HG03442 (cell line): ENCODE results near the gene FICD.
A peak's percentile ranks its signal among the peaks of the same experiment; 100 is the strongest.
"Not testable (repeated sequence)": the region's sequence is repeated elsewhere in the genome, so short reads cannot be mapped to it uniquely, and the experiment has no call there.

Experiments
- ATAC-seq: cut with Tn5 transposase; IDR thresholded peaks from one replicate; pipeline ENCODE4 v1.9.1; 2021; ENCODE audit warnings: mild to moderate bottlenecking, moderate library complexity; ENCODE audit not compliant: unreplicated experiment

Gene FICD

GRCh38 chr12:108531929-108532848, 17.1 kb downstream of the FICD start:
- no peak for ATAC-seq

GRCh38 chr12:108538146-108538545, 23.1 kb downstream of the FICD start:
- no peak for ATAC-seq

DNA sequence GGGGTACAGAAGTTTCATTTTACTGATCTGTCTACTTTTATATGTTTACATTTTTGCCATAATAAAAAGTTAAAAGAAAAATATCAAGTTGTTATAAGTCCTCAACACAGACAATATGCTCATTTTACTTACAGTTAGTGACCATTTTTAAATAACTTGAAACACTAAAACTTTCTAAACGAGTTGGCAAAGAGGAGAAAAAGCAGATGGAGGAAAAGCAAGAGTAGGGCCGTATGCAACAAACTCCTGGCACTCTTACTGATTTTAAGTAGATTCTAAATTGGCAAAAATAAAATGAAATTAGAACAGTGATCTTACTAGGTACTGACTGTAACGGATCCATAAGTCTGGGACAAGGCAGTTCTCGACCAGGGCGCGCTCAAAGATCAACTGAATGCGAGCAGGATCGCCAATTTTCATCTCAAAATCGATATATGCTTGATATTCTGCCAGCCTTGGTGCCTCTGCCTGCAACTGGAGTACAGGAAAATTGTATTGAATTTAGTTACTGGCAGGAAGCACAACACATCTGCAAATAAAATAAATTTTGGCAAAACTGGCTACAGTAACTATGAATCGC, 23.6 kb downstream of the FICD start:
- no peak for ATAC-seq

GRCh38 chr12:108542320-108542719, 27.2 kb downstream of the FICD start:
- no peak for ATAC-seq

GRCh38 chr12:108543652-108544051, 28.6 kb downstream of the FICD start:
- no peak for ATAC-seq

DNA sequence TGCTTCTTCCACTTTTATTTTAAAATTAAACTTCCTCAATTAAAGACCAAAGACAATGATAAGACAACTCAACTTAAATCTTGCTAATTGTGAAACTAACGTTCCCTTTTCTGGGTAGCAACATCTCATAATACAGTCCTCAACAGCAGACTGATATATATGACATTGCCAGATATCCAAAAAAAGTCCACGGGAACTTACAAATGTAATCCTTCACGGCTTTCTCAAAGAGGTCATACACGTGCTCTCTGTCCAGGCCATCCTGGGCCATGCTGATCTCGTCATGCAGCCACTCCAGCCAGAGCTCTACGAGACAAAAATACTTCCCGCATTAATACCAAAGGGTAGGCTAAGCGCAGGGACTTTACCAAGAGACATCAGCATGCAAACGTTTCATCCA, 32.6 kb downstream of the FICD start:
- no peak for ATAC-seq

- no peak for ATAC-seq
Measured at GRCh38 chr12:108548954-108549521, 34.0 kb downstream of the FICD start.

GRCh38 chr12:108551535-108551934, 36.5 kb downstream of the FICD start:
- no peak for ATAC-seq

GRCh38 chr12:108553799-108554198, 38.7 kb downstream of the FICD start:
- ATAC-seq, result no peak

DNA sequence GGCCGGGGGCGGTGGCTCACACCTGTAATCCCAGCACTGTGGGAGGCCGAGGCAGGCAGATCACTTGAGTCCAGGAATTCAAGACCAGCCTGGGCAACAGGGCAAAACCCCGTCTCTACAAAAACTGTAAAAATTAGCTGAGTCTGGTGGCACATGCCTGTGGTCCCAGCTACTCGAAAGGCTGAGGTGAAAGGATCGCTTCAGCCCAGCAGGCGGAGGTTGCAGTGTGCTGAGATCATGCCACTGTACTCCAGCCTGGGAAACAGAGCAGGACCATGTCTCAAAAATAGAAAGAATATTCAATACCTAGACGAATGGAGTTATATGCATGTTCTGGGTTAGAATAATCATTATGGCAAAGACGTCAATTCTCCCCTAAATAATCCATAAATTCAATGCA, 40.3 kb downstream of the FICD start:
- ATAC-seq, result not testable (repeated sequence)

DNA sequence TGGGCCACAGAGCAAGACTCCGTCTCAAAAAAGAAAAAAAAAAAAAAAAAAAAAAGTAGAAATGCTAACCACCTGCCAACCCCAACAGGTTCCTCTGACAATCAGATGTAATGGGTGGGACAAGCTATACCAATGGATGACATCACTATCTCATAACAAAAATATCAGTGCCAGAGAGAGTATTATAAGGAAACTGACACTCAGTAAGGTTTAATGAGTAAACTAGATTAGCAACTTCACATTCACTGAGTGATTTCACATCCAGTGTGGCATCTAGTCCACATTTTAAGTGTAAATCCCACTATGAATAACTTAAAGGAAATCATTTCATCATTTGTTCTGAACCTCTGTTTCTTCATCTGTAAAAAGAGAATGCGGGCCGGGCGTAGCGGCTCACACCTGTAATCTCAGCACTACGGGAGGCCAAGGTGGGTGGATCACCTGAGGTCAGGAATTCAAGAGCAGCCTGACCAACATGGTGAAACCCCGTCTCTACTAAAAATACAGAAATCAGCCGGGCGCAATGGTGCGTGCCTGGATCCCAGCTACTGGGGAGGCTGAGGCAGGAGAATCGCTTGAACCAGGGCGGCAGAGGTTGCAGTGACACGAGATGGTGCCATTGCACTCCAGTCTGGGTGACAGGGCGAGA, 44.1 kb downstream of the FICD start:
- no peak for ATAC-seq

DNA sequence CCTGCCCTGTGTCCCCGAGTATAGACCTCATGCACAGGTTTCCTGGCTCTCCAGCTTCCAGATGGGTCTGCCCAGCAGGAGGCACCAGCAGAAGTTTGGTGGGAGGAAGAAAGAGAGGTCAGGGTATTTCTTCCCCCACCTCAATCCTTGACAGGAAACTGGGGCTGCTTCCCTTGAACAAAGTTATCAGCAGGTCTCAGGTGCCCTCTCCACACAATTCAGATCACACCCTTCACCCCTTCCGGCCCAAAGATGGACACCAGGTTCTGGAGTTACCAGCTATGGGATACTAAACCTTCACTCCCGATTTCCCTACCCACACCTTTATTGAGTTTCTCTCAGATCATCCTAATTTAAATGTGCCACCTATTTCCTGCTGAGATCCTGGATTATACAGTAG, 44.7 kb downstream of the FICD start:
- no peak for ATAC-seq

DNA sequence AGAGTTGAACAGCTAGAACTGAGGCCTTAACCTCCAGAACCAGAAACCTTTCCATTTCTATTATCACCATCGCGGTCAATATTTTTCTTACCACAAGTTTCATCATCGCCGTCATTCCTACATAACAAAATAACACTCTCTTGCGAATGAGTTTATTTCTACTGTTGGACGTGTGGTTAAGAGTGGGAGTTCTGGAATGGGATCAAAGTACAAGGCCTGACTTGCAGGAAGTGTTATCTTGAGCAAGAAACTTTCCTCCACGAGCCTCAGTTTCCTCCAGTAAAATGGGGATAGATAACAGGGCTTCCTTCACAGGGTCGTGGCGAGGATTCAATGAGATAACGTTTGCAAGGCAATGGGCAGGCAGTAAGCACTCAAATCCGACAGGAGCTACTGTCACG, 45.2 kb downstream of the FICD start:
- no peak for ATAC-seq

DNA sequence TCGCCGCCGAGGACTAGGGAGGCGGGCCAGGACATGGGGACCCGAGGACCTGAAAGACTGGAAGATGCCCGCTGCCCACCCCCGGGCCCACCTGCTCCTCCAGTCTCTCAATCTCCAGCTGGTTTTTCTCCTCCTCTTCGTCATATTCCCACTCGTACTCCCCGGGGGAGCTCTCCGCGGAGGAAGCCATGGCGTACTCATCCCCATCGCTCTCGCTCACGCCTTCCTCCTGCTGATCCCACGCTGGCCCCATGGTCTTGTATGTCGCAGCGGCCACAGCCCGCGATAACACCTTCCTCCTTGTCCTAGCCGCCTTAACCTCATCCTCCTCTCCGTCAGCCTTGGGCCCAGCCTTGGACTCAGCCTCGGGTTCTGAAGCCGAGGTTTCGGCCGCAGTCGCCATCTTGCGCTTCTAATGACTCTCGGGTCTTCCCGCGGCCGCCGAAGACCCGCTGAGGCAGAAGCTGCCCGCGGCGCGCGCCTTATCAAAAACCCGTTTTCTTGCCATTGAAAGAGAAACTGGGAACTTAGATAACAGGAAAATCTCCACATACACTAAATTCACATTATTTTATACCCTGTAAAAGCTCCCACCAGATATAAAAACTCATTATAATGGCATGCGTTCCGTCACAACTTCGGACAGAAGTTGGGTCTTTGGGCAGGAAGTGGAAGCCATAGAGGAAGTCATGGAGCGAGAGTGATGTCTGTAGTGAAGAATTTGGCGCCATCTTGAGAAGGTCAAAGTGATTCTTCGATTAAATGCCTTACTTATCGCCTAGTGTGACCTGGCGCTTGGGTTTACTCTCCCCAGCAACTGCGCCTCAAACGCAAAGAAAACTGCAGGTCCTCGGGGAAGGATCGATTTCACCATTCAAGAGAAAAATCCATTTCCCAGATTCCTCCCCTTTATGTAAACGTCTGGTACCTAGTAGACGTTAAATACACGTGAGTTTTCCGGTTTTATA, 46.0 kb downstream of the FICD start, which contains the start of gene SART3:
Gene SART3 (minus strand): TSS at position 422 of the 968 bp plus-strand sequence. CDS start 19 bp downstream, at position 403.
- ATAC-seq, result peak; percentile 31

DNA sequence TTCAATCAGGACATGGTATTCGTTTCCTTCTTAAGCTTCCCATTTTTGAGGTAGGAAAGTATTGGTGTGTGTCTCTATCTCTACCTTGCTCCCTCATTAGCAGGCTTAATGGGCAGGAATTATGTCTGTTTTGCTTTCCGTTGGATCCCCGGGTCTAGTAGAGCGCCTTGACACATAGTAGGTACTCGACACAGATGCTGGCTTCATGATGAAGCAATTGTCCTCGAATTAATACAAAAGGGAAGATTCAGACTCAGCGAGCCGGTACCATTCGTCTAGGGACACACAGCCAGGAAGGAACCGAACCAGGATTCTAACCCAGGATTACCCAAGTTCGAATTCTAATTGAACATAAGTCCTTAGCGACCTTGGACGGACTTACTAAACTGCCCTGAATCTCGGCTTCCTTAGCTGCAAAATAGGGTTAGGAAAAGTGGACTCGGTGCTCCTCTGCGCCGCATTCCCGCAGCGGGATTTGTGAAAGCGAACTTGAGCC, 46.8 kb downstream of the FICD start:
- no peak for ATAC-seq

GRCh38 chr12:108562348-108563135, 47.5 kb downstream of the FICD start, which contains the start of gene ISCU:
ISCU (plus strand) TSS chr12:108562596; CDS start chr12:108562623, 27 bp downstream.
- ATAC-seq, result peak; percentile 57

DNA sequence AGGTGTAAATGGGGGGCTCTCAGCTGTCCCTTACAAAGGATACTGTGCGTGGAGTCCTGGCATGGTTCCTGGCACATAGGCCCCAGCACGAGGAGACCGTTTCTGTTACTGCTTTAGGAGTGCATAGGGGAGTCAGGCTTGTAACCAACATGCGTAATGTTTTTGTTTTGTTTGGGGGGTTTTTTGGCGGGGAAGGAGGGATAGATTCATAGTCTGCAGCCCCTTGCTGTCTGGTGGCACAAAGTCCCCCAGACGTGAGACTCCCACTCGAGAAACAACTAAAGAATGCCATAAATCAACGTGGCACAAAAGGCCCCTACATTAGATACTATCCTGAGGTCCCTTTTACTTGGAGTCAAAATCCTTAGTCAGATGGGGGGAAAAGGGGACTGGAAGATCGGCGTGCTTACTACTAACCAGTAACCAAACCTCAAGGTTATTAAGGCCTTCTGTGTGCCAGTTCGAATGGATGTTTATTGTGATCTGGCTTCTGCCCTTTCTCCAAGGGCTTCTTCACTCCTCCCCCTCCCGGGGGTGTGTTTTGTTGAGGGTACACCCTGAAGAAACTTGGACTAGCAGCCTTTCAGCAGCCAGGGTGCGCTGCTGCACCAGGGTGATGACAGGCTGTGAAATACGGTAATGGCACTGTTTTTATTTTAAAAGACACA, 48.2 kb downstream of the FICD start:
- ATAC-seq, result peak; percentile 34

GRCh38 chr12:108563804-108564151, 48.7 kb downstream of the FICD start:
- ATAC-seq, result no peak

GRCh38 chr12:108564724-108565123, 49.6 kb downstream of the FICD start:
- ATAC-seq, result no peak
